SK-N-SH (cell line): ENCODE results near the gene MYOG. TPM values are rescaled to one million over a fixed set of nuclear protein-coding genes. Genes with fewer than 3 reads are reported as not detected.

Experiments
- CTCF ChIA-PET: fragments of 300-600, 350-600 bp; formaldehyde crosslinking; extraction: SDS; loops from one replicate; lab custom pipeline; 2021; lab: Yijun Ruan, JAX
- POLR2A ChIA-PET: fragments of 350-600 bp; sonication (Branson Sonifier 250); formaldehyde crosslinking; extraction: SDS; loops from one replicate; lab custom pipeline; 2020; ENCODE audit warnings: antibody characterized with exemption, inconsistent platforms; lab: Yijun Ruan, JAX
- DNase-seq: peaks from one replicate; pipeline ENCODE4 v3.0.0; 2012
- H2AFZ ChIP-seq: fragments of 200-600 bp; sonication (generic); 2 replicates; pipeline ENCODE4 v1.8.1; 2016; ENCODE audit warnings: antibody characterized with exemption, mild to moderate bottlenecking, low read depth
- H3F3A ChIP-seq: fragments of 200-600 bp; sonication (generic); replicated peaks from 2 replicates; pipeline ENCODE3; 2016; ENCODE audit warnings: antibody characterized with exemption, mild to moderate bottlenecking; ENCODE audit not compliant: insufficient read depth
- H3K27ac ChIP-seq, 2 experiments: fragments of 200-500 bp in 1 of 2; fragments of 200-600 bp in 1 of 2; sonication (Bioruptor generic) in 1 of 2; sonication (generic), shearing (Covaris generic) in 1 of 2; 2 replicates each; pipeline versions ENCODE4 v1.5.1 to v1.6.1; 2014 to 2016; ENCODE audit warnings: low read depth in 2 of 2, inconsistent platforms in 1 of 2, low read length in 1 of 2, mild to moderate bottlenecking in 1 of 2, mixed read lengths in 1 of 2
- H3K27me3 ChIP-seq: fragments of 200-600 bp; sonication (generic), shearing (Covaris generic); 2 replicates; pipeline ENCODE4 v1.6.1; 2016; ENCODE audit warnings: mixed run types; ENCODE audit not compliant: insufficient read depth
- H3K36me3 ChIP-seq, 2 experiments: fragments of 200-500 bp in 1 of 2; fragments of 200-600 bp in 1 of 2; sonication (Bioruptor generic) in 1 of 2; sonication (generic) in 1 of 2; replicated peaks in 1 of 2; 2 replicates each; pipeline versions ENCODE3 to v1.5.1; 2014 to 2016; ENCODE audit warnings: low read length in 1 of 2, mild to moderate bottlenecking in 1 of 2; ENCODE audit not compliant: insufficient read depth in 2 of 2, control insufficient read depth in 1 of 2
- H3K4me1 ChIP-seq, 2 experiments: fragments of 200-500 bp in 1 of 2; fragments of 200-600 bp in 1 of 2; sonication (Bioruptor generic) in 1 of 2; sonication (generic), shearing (Covaris generic) in 1 of 2; 2 replicates each; pipeline versions ENCODE4 v1.5.1 to v1.6.1; 2014 to 2016; ENCODE audit warnings: low read depth in 1 of 2, low read length in 1 of 2, mixed run types in 1 of 2; ENCODE audit not compliant: insufficient read depth in 2 of 2, control insufficient read depth in 1 of 2
- H3K4me2 ChIP-seq: fragments of 200-600 bp; sonication (generic), shearing (Covaris generic); 2 replicates; pipeline ENCODE4 v1.6.1; 2017; ENCODE audit warnings: mixed run types
- H3K4me3 ChIP-seq, 2 experiments: fragments of 200-500 bp in 1 of 2; fragments of 200-600 bp in 1 of 2; sonication (Bioruptor generic) in 1 of 2; sonication (generic), shearing (Covaris generic) in 1 of 2; 2 replicates each; pipeline versions ENCODE4 v1.5.1 to v1.8.1; 2014 to 2016; ENCODE audit warnings: low read depth in 2 of 2, inconsistent platforms in 1 of 2, low read length in 1 of 2, mild to moderate bottlenecking in 1 of 2, mixed read lengths in 1 of 2, moderate library complexity in 1 of 2
- H3K79me2 ChIP-seq: fragments of 200-600 bp; sonication (generic); 2 replicates; pipeline ENCODE4 v1.8.1; 2017; ENCODE audit warnings: mild to moderate bottlenecking; ENCODE audit not compliant: insufficient read depth
- H3K9ac ChIP-seq: fragments of 200-600 bp; sonication (generic); 2 replicates; pipeline ENCODE4 v1.6.1; 2017; ENCODE audit warnings: mixed run types
- H3K9me2 ChIP-seq: fragments of 200-600 bp; sonication (generic); 2 replicates; pipeline ENCODE4 v1.6.1; 2017; ENCODE audit warnings: mixed run types
- H3K9me3 ChIP-seq: fragments of 200-600 bp; sonication (generic); 2 replicates; pipeline ENCODE4 v1.6.1; 2017; ENCODE audit warnings: mixed run types, mild to moderate bottlenecking, moderate library complexity
- H4K20me1 ChIP-seq: fragments of 200-600 bp; sonication (generic); 2 replicates; pipeline ENCODE4 v1.6.1; 2017; ENCODE audit warnings: mild to moderate bottlenecking, mixed run types; ENCODE audit not compliant: insufficient read depth
- CTCF ChIP-seq: fragments of 200-600 bp; sonication (generic); IDR thresholded peaks from 2 replicates; pipeline ENCODE4 v1.6.1; 2017; ENCODE audit warnings: antibody characterized with exemption, mild to moderate bottlenecking, moderate library complexity
- JUND ChIP-seq: IDR thresholded peaks from 2 replicates; pipeline ENCODE4 v1.4.0; 2012
- MEF2A ChIP-seq: IDR thresholded peaks from 2 replicates; pipeline ENCODE4 v1.4.0; 2012; ENCODE audit warnings: low read depth, borderline replicate concordance
- NFIC ChIP-seq: IDR thresholded peaks from 2 replicates; pipeline ENCODE4 v1.4.0; 2012; ENCODE audit warnings: borderline replicate concordance
- POLR2AphosphoS5 ChIP-seq: IDR thresholded peaks from 2 replicates; pipeline ENCODE4 v1.6.1; 2012; ENCODE audit warnings: low read depth, low read length
- SMC3 ChIP-seq: IDR thresholded peaks from 2 replicates; pipeline ENCODE4 v1.6.1; 2012; ENCODE audit warnings: low read depth, low read length, improper control_type of control experiment
- TEAD4 ChIP-seq: IDR thresholded peaks from 2 replicates; pipeline ENCODE4 v1.4.0; 2012; ENCODE audit warnings: mild to moderate bottlenecking, borderline replicate concordance; ENCODE audit not compliant: insufficient read depth
- YY1 ChIP-seq: IDR thresholded peaks from 2 replicates; pipeline ENCODE4 v1.4.0; 2012; ENCODE audit warnings: low read depth, mild to moderate bottlenecking
- WGBS: methylation state at CpG from one replicate; pipeline ENCODE4 v1.1.6; 2017; ENCODE audit warnings: low lambda C conversion rate; 5-methylcytosine and 5-hydroxymethylcytosine counted together
- polyA plus RNA-seq, 3 experiments: library from polyadenylated mRNA; depleted of rRNA; stranded (reverse); fragments of >200 nt; gene quantifications; 2 replicates each; pipeline ENCODE4 v1.2.3, GENCODE V29; 2012
- TF ChIP-seq, protein P1 (sequence below): IDR thresholded peaks from 2 replicates; pipeline ENCODE4 v1.4.0; 2012; ENCODE audit warnings: low read depth
- TF ChIP-seq, protein P2 (sequence below): IDR thresholded peaks from 2 replicates; pipeline ENCODE4 v1.6.1; 2012; ENCODE audit warnings: mild to moderate bottlenecking, low read depth, low read length, moderate library complexity
- TF ChIP-seq, protein P3 (sequence below): IDR thresholded peaks from 2 replicates; pipeline ENCODE4 v1.4.0; 2012; ENCODE audit warnings: low read depth, borderline replicate concordance

Gene MYOG
- polyA plus RNA-seq, 1 of the 3 experiments (the other 2 are of a cell fraction) = not detected

GRCh38 chr1:203104789-203105390, 19.1 kb upstream of the MYOG start:
- Histone ChIP-seq H3K27ac (no peak overlapping the region), H3K79me2 (no peaks in the 10 kb centered on the region), H3K4me2 (no peak overlapping the region), H3K9me2 (no peaks in the 10 kb centered on the region), H3K27me3 (peaks cover 25% of the 10 kb centered on the region), H3K4me3 (no peak overlapping the region), H3K4me1 (no peaks in the 10 kb centered on the region; a peak in 1 of 4 replicates), H2AFZ (no peak overlapping the region)
- POLR2A ChIA-PET = no interaction called here
- TF ChIP-seq SMC3 (no peak), TEAD4 (no peak)
- TF ChIP-seq, protein P1, sequence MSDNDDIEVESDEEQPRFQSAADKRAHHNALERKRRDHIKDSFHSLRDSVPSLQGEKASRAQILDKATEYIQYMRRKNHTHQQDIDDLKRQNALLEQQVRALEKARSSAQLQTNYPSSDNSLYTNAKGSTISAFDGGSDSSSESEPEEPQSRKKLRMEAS = no peak
- TF ChIP-seq, all 33 proteins: peak for 0
- Histone ChIP-seq H3K9me3 (no peaks in the 10 kb centered on the region), H4K20me1 (no peaks in the 10 kb centered on the region), H3F3A (no peaks in the 10 kb centered on the region), H3K9ac (no peak overlapping the region), H3K36me3 (peaks cover 0 to 5% of the 10 kb centered on the region in 2 experiments)
- DNase-seq = no peak
- CTCF ChIA-PET = interaction anchor here (3.5 kb wide), 1 partner anchor 162 kb away, joined by 9 read pairs; no protein-coding TSS in a partner anchor

- H3K36me3 ChIP-seq = peaks cover 0 to 5% of the 10 kb centered on the region in 2 experiments
- H3K4me3 ChIP-seq = no peak overlapping the region
- no peak overlapping the region for H2AFZ ChIP-seq
- no peaks in the 10 kb centered on the region for H3K79me2 ChIP-seq
- POLR2A ChIA-PET = no interaction called here
- no peak overlapping the region for H3K27ac ChIP-seq
- 71% methylated on average over 6 of the region's 6 CpGs for WGBS
- H3F3A ChIP-seq = no peaks in the 10 kb centered on the region
- peaks cover 16% of the 10 kb centered on the region for H3K27me3 ChIP-seq
- TF ChIP-seq TEAD4 (no peak), SMC3 (no peak), YY1 (no peak), JUND (no peak)
- TF ChIP-seq, all 33 proteins: peak for 0
- Histone ChIP-seq H3K9me3 (no peaks in the 10 kb centered on the region), H3K4me1 (no peaks in the 10 kb centered on the region; a peak in 1 of 4 replicates), H3K9ac (no peak overlapping the region), H3K9me2 (no peaks in the 10 kb centered on the region), H4K20me1 (no peaks in the 10 kb centered on the region), H3K4me2 (no peak overlapping the region)
- no peak for DNase-seq
- CTCF ChIA-PET = interaction anchor here (2.2 to 4.4 kb wide), 5 partner anchors 14 to 165 kb away, joined by 6 to 28 read pairs (median 10); no protein-coding TSS in a partner anchor
Measured at GRCh38 chr1:203103829-203104495, 18.1 kb upstream of the MYOG start.

DNA sequence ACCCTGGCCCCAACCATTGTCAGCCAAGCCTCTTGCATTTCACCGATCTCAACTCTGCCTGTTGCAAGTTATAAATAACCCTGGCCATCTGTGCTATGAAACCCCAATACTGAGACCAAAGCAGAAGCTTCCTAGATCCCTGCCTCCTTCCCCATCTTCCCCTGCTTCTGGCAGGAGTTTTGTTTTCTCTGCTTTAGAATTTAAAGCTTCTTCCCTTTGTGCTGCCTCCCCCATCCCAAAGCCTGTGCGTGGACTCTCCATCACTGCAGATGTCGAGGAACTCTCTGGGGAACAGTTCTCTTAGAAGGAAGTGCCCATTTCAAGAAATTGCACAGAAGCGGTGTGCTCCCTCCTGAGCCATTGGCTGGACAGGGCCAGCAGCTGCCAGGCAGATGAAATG, 17.4 kb upstream of the MYOG start:
- POLR2A ChIA-PET = no interaction called here
- TF ChIP-seq MEF2A (no peak), NFIC (no peak), POLR2AphosphoS5 (no peak), CTCF (no peak)
- TF ChIP-seq, protein P2, sequence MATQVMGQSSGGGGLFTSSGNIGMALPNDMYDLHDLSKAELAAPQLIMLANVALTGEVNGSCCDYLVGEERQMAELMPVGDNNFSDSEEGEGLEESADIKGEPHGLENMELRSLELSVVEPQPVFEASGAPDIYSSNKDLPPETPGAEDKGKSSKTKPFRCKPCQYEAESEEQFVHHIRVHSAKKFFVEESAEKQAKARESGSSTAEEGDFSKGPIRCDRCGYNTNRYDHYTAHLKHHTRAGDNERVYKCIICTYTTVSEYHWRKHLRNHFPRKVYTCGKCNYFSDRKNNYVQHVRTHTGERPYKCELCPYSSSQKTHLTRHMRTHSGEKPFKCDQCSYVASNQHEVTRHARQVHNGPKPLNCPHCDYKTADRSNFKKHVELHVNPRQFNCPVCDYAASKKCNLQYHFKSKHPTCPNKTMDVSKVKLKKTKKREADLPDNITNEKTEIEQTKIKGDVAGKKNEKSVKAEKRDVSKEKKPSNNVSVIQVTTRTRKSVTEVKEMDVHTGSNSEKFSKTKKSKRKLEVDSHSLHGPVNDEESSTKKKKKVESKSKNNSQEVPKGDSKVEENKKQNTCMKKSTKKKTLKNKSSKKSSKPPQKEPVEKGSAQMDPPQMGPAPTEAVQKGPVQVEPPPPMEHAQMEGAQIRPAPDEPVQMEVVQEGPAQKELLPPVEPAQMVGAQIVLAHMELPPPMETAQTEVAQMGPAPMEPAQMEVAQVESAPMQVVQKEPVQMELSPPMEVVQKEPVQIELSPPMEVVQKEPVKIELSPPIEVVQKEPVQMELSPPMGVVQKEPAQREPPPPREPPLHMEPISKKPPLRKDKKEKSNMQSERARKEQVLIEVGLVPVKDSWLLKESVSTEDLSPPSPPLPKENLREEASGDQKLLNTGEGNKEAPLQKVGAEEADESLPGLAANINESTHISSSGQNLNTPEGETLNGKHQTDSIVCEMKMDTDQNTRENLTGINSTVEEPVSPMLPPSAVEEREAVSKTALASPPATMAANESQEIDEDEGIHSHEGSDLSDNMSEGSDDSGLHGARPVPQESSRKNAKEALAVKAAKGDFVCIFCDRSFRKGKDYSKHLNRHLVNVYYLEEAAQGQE = no peak
- TF ChIP-seq, protein P3, sequence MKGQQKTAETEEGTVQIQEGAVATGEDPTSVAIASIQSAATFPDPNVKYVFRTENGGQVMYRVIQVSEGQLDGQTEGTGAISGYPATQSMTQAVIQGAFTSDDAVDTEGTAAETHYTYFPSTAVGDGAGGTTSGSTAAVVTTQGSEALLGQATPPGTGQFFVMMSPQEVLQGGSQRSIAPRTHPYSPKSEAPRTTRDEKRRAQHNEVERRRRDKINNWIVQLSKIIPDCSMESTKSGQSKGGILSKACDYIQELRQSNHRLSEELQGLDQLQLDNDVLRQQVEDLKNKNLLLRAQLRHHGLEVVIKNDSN = no peak
- H3K4me2 ChIP-seq = no peak overlapping the region

More for the DNA sequence above, 17.4 kb upstream of the MYOG start:
- Histone ChIP-seq H3K36me3 (peaks cover 0 to 5% of the 10 kb centered on the region in 2 experiments), H3K9me2 (no peaks in the 10 kb centered on the region), H3K4me3 (no peak overlapping the region), H3K4me1 (no peaks in the 10 kb centered on the region; a peak in 1 of 4 replicates), H3K27ac (no peak overlapping the region), H4K20me1 (no peaks in the 10 kb centered on the region), H3F3A (no peaks in the 10 kb centered on the region), H2AFZ (no peak overlapping the region), H3K27me3 (peaks cover 10% of the 10 kb centered on the region), H3K9ac (no peak overlapping the region), H3K9me3 (no peaks in the 10 kb centered on the region), H3K79me2 (no peaks in the 10 kb centered on the region)
- no peak for DNase-seq
- 55% methylated on average over 4 of the region's 4 CpGs for WGBS
- CTCF ChIA-PET = interaction anchor here (2.2 to 4.4 kb wide), 5 partner anchors 15 to 166 kb away, joined by 6 to 28 read pairs (median 10); no protein-coding TSS in a partner anchor
